Urinary bladder (tissue), 4 donors: ENCODE measurements around the gene CPT1B. TPM values are rescaled to one million over a fixed set of nuclear protein-coding genes. Genes with fewer than 3 reads are reported as not detected.
A peak's percentile ranks its signal among the peaks of the same experiment; 100 is the strongest.

ENCODE experiments used
- DNase-seq: peaks from one replicate; pipeline ENCODE4 v3.0.0-alpha.2; 2015; ENCODE audit errors: extremely low spot score
- H3K27ac ChIP-seq: one replicate; pipeline ENCODE4 v1.5.1; 2013; ENCODE audit warnings: low read depth, mild to moderate bottlenecking, moderate library complexity
- H3K36me3 ChIP-seq: one replicate; pipeline ENCODE4 v1.6.1; 2013; ENCODE audit warnings: mild to moderate bottlenecking, moderate library complexity; ENCODE audit not compliant: insufficient read depth
- H3K4me1 ChIP-seq: one replicate; pipeline ENCODE4 v1.6.1; 2013; ENCODE audit warnings: mild to moderate bottlenecking, moderate library complexity; ENCODE audit not compliant: insufficient read depth
- H3K4me3 ChIP-seq: one replicate; pipeline ENCODE4 v1.5.1; 2013; ENCODE audit warnings: low read depth, low read length
- WGBS: extraction: QIAGEN DNeasy Blood & Tissue Kit; methylation state at CpG from one replicate; pipeline ENCODE4 v1.1.7; 2013; 5-methylcytosine and 5-hydroxymethylcytosine counted together
- polyA plus RNA-seq: library from polyadenylated mRNA; stranded (reverse); fragments of 200-250 nt; gene quantifications from one replicate; pipeline ENCODE4 v1.2.3, GENCODE V29; 2013
- total RNA-seq: library from RNA; depleted of rRNA; stranded (reverse); fragments of >200 nt; gene quantifications from one replicate; pipeline ENCODE4 v1.2.3, GENCODE V29; 2014
- donor health status: healthy with polysubstance abuse.
- donor health status: healthy.

The CPT1B gene
- total and polyA plus RNA-seq, 2 donors, result 5.5 to 6.2 TPM

DNA sequence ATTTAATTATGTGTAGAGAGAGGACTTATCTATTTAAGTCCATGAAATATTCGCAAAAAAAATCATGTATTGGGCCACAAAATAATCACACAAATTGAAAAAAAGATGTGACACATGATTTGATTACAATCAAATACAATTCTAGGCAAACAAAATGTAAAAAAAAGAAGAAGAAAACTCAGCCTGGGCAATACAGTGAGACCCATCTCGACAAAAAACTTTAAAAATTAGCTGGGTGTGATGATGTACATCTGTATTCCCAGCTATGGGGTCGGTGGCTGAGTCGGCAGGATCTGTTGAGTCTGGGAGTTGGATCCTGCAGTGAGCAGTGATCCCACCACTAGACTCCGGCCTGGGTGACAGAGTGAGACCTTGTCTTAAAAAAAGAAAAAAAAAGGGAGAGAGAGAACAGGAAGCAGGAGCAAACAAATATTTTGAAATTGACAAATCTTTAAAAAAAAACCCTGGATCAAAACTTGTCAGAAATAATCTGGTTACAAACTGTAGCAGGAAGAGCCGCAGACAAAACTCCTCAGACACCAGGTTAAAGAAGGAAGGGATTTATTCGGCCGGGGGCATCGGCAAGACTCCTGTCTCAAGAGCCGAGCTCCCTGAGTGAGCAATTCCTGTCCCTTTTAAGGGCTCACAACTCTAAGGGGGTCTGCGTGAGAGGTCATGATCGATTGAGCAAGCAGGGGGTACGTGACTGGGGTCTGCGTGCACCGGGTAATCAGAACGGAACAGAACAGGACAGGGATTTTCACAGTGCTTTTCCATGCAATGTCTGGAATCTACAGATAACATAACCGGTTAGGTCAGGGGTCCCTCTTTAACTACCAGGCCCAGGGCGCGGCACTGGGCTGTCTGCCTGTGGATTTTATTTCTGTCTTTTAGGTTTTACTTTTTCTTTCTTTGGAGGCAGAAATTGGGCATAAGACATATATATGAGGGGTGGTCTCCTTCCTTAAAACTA lies 45.1 kb downstream of the CPT1B start:
- Histone ChIP-seq H3K4me1 (peaks cover 1% of the 10 kb centered on the region), H3K36me3 (no peaks in the 10 kb centered on the region), H3K4me3 (no peak overlapping the region), H3K27ac (no peak overlapping the region)
- DNase-seq, result no peak
- 64% methylated on average over 19 of the region's 19 CpGs for WGBS

DNA sequence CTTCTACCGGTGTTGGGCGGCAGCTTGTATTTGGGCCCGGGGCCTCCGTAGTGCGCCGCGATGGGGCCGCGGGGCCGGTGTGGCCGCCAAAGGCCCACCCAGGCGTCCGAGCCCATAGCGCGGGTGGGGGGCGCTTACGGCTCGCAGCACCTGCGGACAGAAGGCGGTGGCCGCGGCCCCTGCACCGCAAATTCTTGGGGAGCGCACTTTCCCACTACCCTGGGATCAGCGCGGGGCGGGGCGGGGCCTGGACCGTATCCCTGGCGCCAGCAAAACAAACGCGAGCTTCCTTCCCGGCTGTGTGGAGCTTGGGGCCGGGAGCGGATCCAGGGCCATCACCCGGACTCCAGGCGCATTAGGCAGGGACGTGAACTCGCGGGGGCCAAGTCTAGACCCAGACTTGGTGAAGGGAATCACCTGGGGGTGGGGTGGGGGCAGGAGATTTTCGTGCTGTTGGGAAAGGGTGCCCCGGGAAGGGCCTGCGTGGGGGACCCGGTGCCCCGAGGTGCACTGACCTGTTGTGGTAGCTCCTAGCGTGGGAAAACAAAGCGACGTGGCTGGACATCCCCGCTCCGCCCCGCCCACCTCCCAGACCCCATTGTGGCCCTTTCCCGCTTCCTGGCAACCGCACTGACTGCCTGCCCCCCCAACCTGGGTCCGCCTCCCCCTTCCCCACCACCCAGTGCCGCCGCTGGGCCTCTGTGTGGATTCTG lies 46.1 kb downstream of the CPT1B start:
- Histone ChIP-seq H3K27ac (peak overlapping the region; percentile 24), H3K4me1 (peaks cover 1% of the 10 kb centered on the region), H3K4me3 (peak overlapping the region; percentile 55), H3K36me3 (no peaks in the 10 kb centered on the region)
- WGBS, result 2% methylated on average over 56 of the region's 56 CpGs
- DNase-seq, result no peak

- H3K36me3 ChIP-seq, result no peaks in the 10 kb centered on the region
- H3K27ac ChIP-seq, result peak overlapping the region; percentile 24
- H3K4me3 ChIP-seq, result peak overlapping the region; percentile 55
- no peak for DNase-seq
- peaks cover 1% of the 10 kb centered on the region for H3K4me1 ChIP-seq
- 2% methylated on average over 44 of the region's 44 CpGs for WGBS
These were observed 46.7 kb downstream of the CPT1B start for GRCh38 chr22:50531546-50531961.

GRCh38 chr22:50530877-50531545 lies 47.2 kb downstream of the CPT1B start:
- Histone ChIP-seq H3K4me1 (peaks cover 1% of the 10 kb centered on the region), H3K27ac (peak overlapping the region; percentile 84), H3K4me3 (peak overlapping the region; percentile 55), H3K36me3 (no peaks in the 10 kb centered on the region)
- 6% methylated on average over 53 of the region's 53 CpGs for WGBS
- no peak for DNase-seq

DNA sequence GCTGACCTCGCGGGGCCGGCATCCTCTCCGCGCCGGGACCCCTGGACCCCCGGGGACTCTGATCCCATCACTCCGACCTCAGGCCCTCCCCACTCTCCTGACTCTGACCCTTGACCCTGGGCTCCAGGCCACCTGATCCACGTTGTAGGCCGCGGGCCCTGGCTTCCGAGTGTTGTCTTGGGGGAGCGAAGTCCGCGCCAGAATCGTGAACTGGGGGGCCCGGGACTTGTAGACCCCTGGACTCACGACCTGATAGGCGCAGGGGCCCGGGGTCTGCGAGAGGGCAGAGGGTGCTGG lies 47.7 kb downstream of the CPT1B start:
- H3K36me3 ChIP-seq, result no peaks in the 10 kb centered on the region
- WGBS, result 2% methylated on average over 21 of the region's 21 CpGs
- peaks cover 1% of the 10 kb centered on the region for H3K4me1 ChIP-seq
- peak overlapping the region; percentile 55 for H3K4me3 ChIP-seq
- H3K27ac ChIP-seq, result peak overlapping the region; percentile 84
- DNase-seq, result no peak

- no peaks in the 10 kb centered on the region for H3K36me3 ChIP-seq
- H3K27ac ChIP-seq, result peak within 1 kb of the TSS; percentile 84
- H3K4me1 ChIP-seq, result peaks cover 1% of the 10 kb centered on the region
- DNase-seq, result no peak
- 1% methylated on average over 92 of the region's 92 CpGs for WGBS
- H3K4me3 ChIP-seq, result peak within 1 kb of the TSS; percentile 55
These were observed 48.2 kb downstream of the CPT1B start, which contains the start of gene TYMP for GRCh38 chr22:50529897-50530579. TYMP (minus strand) TSS chr22:50530012; CDS start chr22:50529709, 303 bp downstream.

DNA sequence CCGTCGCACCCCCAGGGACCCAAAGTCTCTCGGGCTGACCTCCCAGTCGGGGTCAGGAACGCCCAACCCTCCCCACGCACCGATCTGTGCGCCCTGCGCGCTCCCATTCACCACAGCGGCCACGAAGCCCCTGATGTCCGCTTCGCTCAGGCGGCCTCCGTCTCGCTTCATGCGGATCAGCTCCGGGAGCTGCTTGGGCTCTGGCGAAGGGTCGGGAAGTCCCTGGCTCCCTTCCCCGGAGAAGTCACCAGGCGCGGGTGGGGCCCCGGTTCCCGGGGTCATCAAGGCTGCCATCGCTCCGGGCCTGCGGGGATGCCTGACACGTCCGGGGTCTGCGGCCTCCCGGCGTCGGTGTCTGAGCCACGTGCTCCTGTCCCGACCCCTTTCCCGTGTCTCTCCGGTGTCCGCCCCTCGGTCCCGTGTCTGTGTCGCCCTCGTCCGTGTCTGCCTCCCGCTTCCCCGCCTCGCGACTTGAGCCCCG lies 48.8 kb downstream of the CPT1B start:
- peaks cover 1% of the 10 kb centered on the region for H3K4me1 ChIP-seq
- peak overlapping the region; percentile 31 for H3K27ac ChIP-seq
- no peak for DNase-seq
- H3K36me3 ChIP-seq, result no peaks in the 10 kb centered on the region
- WGBS, result 12% methylated on average over 50 of the region's 50 CpGs
- peak overlapping the region; percentile 55 for H3K4me3 ChIP-seq

DNA sequence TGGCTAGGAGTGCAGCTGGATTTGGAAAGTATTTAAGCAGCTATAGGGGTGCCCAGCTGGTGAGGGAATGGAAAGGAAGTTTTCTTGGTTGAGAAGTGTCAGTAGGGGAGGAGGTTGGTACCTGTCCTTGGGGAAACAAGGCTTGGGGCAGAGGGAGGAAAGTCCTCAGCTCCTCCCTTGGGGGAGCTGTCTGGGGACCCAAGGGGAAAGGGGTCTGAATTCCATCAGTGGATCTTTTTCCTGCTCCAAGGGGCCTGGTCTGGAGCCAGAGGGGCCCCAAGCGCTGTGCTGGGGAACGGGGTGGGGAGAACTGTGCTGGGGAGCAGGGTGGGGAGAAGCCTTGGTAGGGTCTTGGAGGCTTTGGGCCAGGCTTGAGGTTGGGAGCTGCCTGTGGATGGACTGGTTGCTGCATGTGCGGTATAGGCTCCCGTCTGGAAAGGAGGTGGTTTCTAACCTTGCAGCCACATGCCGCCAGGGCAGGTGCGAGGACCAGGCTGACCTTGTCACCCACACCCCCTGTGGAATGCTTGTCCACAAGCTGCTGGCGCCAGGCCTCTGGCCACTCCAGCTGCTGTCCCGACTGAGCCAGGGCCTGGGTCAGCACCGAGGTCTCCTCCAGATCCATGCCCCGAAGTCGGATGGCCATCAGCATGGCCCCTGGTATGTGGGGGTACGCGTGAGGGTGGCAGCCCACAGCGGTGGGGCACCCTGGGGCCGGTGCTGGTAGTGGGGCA lies 49.4 kb downstream of the CPT1B start:
- DNase-seq, result no peak
- no peak overlapping the region for H3K4me3 ChIP-seq
- no peaks in the 10 kb centered on the region for H3K36me3 ChIP-seq
- 56% methylated on average over 15 of the region's 15 CpGs for WGBS
- H3K27ac ChIP-seq, result no peak overlapping the region
- H3K4me1 ChIP-seq, result peaks cover 1% of the 10 kb centered on the region

- no peak overlapping the region for H3K27ac ChIP-seq
- H3K4me3 ChIP-seq, result no peak overlapping the region
These were observed 50.1 kb downstream of the CPT1B start for GRCh38 chr22:50527921-50528681.

DNA sequence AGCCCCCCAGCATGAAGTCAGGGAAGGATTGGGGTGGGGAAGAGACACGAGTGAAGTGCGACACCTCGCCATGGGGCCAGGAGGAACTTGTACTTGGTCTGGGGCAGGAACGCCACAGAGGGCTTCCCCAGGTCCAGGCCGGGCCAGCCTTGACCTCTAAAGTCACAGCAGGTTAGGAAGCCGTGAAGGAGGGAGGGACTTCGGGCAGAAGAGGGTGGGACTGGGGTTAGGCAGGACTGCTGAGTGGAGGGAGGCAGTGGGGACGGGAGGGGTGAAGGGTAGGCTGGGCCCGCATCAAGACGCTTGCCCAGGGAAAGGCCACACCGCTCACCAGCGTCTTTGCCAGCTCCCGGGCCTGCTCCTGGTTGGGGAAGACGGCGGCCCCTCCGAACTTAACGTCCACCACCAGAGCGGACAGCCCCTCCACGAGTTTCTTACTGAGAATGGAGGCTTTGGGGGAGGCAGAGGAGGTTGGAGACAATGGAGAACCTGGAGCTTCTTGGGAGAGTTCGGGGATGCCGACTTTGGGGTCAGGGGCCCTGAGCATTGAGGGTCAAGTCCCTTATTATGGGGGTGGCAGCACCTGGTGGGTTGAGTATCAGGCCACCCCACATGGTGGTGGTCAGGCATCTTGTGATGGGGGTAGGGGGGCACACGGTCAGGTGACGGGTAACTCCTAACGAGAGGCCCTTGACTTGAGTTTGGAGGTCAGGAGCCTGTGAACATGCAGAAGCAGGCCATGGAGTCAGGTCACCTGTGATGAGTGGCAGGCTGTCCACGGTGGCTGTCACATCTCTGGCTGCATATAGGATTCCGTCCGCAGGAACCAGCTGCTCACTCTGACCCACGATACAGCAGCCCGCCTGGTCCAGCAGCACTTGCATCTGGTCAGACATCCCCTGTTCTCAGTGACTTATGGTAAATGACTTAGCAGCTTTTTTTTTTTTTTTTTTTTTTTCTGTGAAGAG lies 51.1 kb downstream of the CPT1B start:
- peaks cover 1% of the 10 kb centered on the region for H3K4me1 ChIP-seq
- peaks cover 1% of the 10 kb centered on the region for H3K36me3 ChIP-seq
- 52% methylated on average over 29 of the region's 29 CpGs for WGBS
- H3K27ac ChIP-seq, result peak overlapping the region; percentile 80
- no peak for DNase-seq
- peak overlapping the region; percentile 72 for H3K4me3 ChIP-seq

More at GRCh38 chr22:50527921-50528681, 50.1 kb downstream of the CPT1B start:
- Histone ChIP-seq H3K36me3 (no peaks in the 10 kb centered on the region), H3K4me1 (peaks cover 1% of the 10 kb centered on the region)
- WGBS, result 90% methylated on average over 18 of the region's 18 CpGs
- no peak for DNase-seq
